Measurements from ENCODE around the gene PTPRT. TPM values are rescaled to one million over a fixed set of nuclear protein-coding genes. Genes with fewer than 3 reads are reported as not detected.
A peak's percentile ranks its signal among the peaks of the same experiment; 100 is the strongest.

The PTPRT gene
- total RNA-seq, 1 donor from 2014 or later = not detected

DNA sequence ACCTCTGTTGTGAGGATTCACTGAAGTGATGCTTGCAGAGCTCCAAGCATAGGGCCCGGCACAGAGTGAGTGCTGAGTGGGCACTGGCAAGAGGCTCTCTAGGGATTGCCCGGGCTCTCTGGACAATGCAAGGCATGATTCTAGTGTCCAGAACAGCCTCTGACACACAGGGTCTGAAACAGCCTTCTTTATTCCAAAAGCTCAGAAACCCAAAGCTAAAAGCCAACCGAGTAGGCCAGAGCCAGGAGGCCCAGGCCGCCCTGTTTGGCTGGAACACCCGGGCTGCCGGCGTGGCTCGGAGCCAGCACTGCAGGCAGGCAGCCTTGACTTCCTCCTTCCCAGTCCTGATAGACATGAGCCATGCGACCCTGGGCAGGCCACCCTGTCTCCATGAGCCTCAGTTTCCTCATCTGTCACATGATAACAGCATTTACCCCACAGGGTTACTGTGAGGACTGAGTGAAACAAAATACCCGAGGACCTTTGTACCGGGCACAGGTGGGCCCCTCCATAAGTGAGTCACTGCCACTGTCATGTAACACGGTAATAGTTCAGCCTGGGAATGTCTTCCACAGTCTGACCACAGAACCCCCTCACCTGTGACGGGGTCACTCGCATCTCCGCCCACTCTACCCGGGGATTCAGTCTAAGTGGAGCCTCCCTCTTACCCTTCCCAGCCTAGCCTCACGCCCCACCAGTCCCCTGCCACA is 51.5 kb downstream of the PTPRT start:
- Mint-ChIP-seq H3K27ac (ENCODE audit: unreplicated experiment) (no peak overlapping the region), H3K4me1 (ENCODE audit: unreplicated experiment) (no peaks in the 10 kb centered on the region)
- TF ChIP-seq, protein P1, sequence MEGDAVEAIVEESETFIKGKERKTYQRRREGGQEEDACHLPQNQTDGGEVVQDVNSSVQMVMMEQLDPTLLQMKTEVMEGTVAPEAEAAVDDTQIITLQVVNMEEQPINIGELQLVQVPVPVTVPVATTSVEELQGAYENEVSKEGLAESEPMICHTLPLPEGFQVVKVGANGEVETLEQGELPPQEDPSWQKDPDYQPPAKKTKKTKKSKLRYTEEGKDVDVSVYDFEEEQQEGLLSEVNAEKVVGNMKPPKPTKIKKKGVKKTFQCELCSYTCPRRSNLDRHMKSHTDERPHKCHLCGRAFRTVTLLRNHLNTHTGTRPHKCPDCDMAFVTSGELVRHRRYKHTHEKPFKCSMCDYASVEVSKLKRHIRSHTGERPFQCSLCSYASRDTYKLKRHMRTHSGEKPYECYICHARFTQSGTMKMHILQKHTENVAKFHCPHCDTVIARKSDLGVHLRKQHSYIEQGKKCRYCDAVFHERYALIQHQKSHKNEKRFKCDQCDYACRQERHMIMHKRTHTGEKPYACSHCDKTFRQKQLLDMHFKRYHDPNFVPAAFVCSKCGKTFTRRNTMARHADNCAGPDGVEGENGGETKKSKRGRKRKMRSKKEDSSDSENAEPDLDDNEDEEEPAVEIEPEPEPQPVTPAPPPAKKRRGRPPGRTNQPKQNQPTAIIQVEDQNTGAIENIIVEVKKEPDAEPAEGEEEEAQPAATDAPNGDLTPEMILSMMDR (IDR thresholded peaks at IDR 0.05) = no peak

DNA sequence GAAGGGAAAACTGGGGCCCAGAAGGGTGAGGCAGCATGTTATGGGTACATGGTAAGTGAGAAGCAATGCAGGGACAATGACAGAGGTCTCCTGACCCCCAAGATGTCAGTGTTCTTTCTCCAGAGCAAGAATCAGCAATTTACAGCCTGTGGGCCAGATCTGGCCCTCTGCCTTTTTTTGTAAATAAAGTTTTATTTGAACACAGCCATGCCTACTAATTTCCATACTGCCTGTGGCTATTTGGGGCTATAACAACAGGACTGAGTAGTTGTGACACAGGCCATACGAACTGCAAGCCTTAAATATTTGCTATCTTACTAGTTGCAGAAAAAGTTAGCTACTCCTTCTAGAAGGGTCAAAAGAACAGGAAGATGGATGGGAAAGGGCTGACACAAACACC is 52.5 kb downstream of the PTPRT start:
- no peaks in the 10 kb centered on the region for H3K27me3 Mint-ChIP-seq (ENCODE audit: unreplicated experiment)
- no peaks in the 10 kb centered on the region for H3K4me1 Mint-ChIP-seq (ENCODE audit: unreplicated experiment)
- H3K4me3 Mint-ChIP-seq (ENCODE audit: unreplicated experiment) = no peak overlapping the region
- no peaks in the 10 kb centered on the region for H3K36me3 Mint-ChIP-seq (ENCODE audit: unreplicated experiment)
- no peak overlapping the region for H3K27ac Mint-ChIP-seq (ENCODE audit: unreplicated experiment)
- TF ChIP-seq, protein P1 (IDR thresholded peaks at IDR 0.05) = no peak
- no peak for DNase-seq (ENCODE audit: extremely low spot score, unreplicated experiment)
- no peaks in the 10 kb centered on the region for H3K9me3 Mint-ChIP-seq (ENCODE audit: unreplicated experiment)

More for the DNA sequence above, 51.5 kb downstream of the PTPRT start:
- Mint-ChIP-seq H3K27me3 (ENCODE audit: unreplicated experiment) (no peaks in the 10 kb centered on the region), H3K36me3 (ENCODE audit: unreplicated experiment) (no peaks in the 10 kb centered on the region), H3K4me3 (ENCODE audit: unreplicated experiment) (no peak overlapping the region), H3K9me3 (ENCODE audit: unreplicated experiment) (no peaks in the 10 kb centered on the region)
- no peak for DNase-seq (ENCODE audit: extremely low spot score, unreplicated experiment)

GRCh38 chr20:43124241-43124640 is 65.5 kb downstream of the PTPRT start:
- Mint-ChIP-seq H3K4me1 (ENCODE audit: unreplicated experiment) (no peaks in the 10 kb centered on the region), H3K27me3 (ENCODE audit: unreplicated experiment) (no peaks in the 10 kb centered on the region), H3K36me3 (ENCODE audit: unreplicated experiment) (no peaks in the 10 kb centered on the region), H3K9me3 (ENCODE audit: unreplicated experiment) (peaks cover 19% of the 10 kb centered on the region), H3K4me3 (ENCODE audit: unreplicated experiment) (no peak overlapping the region), H3K27ac (ENCODE audit: unreplicated experiment) (no peak overlapping the region)
- TF ChIP-seq, protein P1 (IDR thresholded peaks at IDR 0.05) = no peak
- no peak for DNase-seq (ENCODE audit: extremely low spot score, unreplicated experiment)

- Mint-ChIP-seq H3K4me3 (ENCODE audit: unreplicated experiment) (no peak overlapping the region), H3K36me3 (ENCODE audit: unreplicated experiment) (no peaks in the 10 kb centered on the region), H3K27ac (ENCODE audit: unreplicated experiment) (no peak overlapping the region), H3K9me3 (ENCODE audit: unreplicated experiment) (peaks cover 14% of the 10 kb centered on the region), H3K4me1 (ENCODE audit: unreplicated experiment) (no peaks in the 10 kb centered on the region), H3K27me3 (ENCODE audit: unreplicated experiment) (no peaks in the 10 kb centered on the region)
- DNase-seq (ENCODE audit: extremely low spot score, unreplicated experiment) = peak; percentile 7
- TF ChIP-seq, protein P1 (IDR thresholded peaks at IDR 0.05) = no peak
Observed at GRCh38 chr20:43123180-43123579, 66.5 kb downstream of the PTPRT start.

DNA sequence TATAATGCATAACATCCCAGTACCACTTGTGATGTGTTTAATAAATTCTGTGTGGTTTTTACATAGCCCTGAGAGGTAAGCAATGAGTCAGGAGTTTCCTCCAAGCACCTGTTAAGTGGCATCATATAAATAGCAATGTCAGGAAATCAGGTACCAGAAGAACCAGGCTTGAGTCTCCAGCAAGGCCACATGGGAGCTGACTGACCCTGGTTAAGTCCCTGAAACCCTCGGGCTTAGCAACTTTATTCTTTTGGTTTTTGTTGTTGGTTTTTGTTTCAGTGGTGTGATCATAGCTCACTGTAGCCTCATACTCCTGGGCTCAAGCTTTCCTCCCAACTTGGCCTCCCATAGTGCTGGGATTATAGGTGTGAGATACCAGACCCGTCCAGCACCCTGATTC is 70.0 kb downstream of the PTPRT start:
- TF ChIP-seq, protein P1 (IDR thresholded peaks at IDR 0.05) = no peak
- Mint-ChIP-seq H3K36me3 (ENCODE audit: unreplicated experiment) (no peaks in the 10 kb centered on the region), H3K4me1 (ENCODE audit: unreplicated experiment) (no peaks in the 10 kb centered on the region), H3K9me3 (ENCODE audit: unreplicated experiment) (peaks cover 9% of the 10 kb centered on the region), H3K4me3 (ENCODE audit: unreplicated experiment) (no peak overlapping the region), H3K27ac (ENCODE audit: unreplicated experiment) (no peak overlapping the region), H3K27me3 (ENCODE audit: unreplicated experiment) (no peaks in the 10 kb centered on the region)
- DNase-seq (ENCODE audit: extremely low spot score, unreplicated experiment) = no peak
